GM19395 (cell line): ENCODE measurements around the gene ARHGAP8.
"Not testable (repeated sequence)": the region's sequence is repeated elsewhere in the genome, so short reads cannot be mapped to it uniquely, and the experiment has no call there.

ENCODE experiments used
- ATAC-seq: cut with Tn5 transposase; IDR thresholded peaks from one replicate; pipeline ENCODE4 v1.9.1; 2021; ENCODE audit warnings: mild to moderate bottlenecking, moderate library complexity; ENCODE audit not compliant: unreplicated experiment

The ARHGAP8 gene

GRCh38 chr22:44799946-44800634, 47.7 kb downstream of the ARHGAP8 start:
- not testable (repeated sequence) for ATAC-seq

GRCh38 chr22:44801476-44801875, 49.1 kb downstream of the ARHGAP8 start:
- no peak for ATAC-seq

- no peak for ATAC-seq
These were observed 49.8 kb downstream of the ARHGAP8 start for GRCh38 chr22:44802071-44802700.

GRCh38 chr22:44802956-44803355, 50.6 kb downstream of the ARHGAP8 start:
- no peak for ATAC-seq

- ATAC-seq, result no peak
These were observed 52.0 kb downstream of the ARHGAP8 start for GRCh38 chr22:44804327-44804726.

GRCh38 chr22:44805711-44806110, 53.3 kb downstream of the ARHGAP8 start:
- no peak for ATAC-seq

GRCh38 chr22:44807232-44807631, 54.9 kb downstream of the ARHGAP8 start:
- no peak for ATAC-seq

GRCh38 chr22:44807915-44808690, 55.7 kb downstream of the ARHGAP8 start:
- ATAC-seq, result no peak

- ATAC-seq, result no peak
These were observed 57.1 kb downstream of the ARHGAP8 start for GRCh38 chr22:44809456-44809855.

GRCh38 chr22:44811141-44811540, 58.8 kb downstream of the ARHGAP8 start:
- ATAC-seq, result no peak

GRCh38 chr22:44813416-44813815, 61.0 kb downstream of the ARHGAP8 start:
- ATAC-seq, result no peak

GRCh38 chr22:44814266-44815098, 62.1 kb downstream of the ARHGAP8 start:
- no peak for ATAC-seq

GRCh38 chr22:44815099-44816070, 63.0 kb downstream of the ARHGAP8 start:
- ATAC-seq, result no peak

GRCh38 chr22:44816141-44816540, 63.8 kb downstream of the ARHGAP8 start:
- no peak for ATAC-seq

GRCh38 chr22:44818727-44819126, 66.4 kb downstream of the ARHGAP8 start:
- ATAC-seq, result no peak

GRCh38 chr22:44819966-44820631, 67.7 kb downstream of the ARHGAP8 start:
- no peak for ATAC-seq

GRCh38 chr22:44821741-44822475, 69.5 kb downstream of the ARHGAP8 start:
- ATAC-seq, result no peak

- ATAC-seq, result no peak
These were observed 70.2 kb downstream of the ARHGAP8 start for GRCh38 chr22:44822534-44822933.

GRCh38 chr22:44823396-44823795, 71.0 kb downstream of the ARHGAP8 start:
- ATAC-seq, result no peak
